ENCODE data around the gene HDGFL1.
A peak's percentile ranks its signal among the peaks of the same experiment; 100 is the strongest.

The HDGFL1 gene

GRCh38 chr6:22569281-22570184, at the start of gene HDGFL1:
Gene HDGFL1, plus strand, starts transcription at chr6:22569566. Its CDS starts 10 bp downstream, at chr6:22569576.
- no peak for DNase-seq (ENCODE audit: low read depth)

GRCh38 chr6:22521035-22521434, 48.3 kb upstream of the HDGFL1 start:
- no peak for DNase-seq (ENCODE audit: low read depth)

GRCh38 chr6:22526736-22527135, 42.6 kb upstream of the HDGFL1 start:
- DNase-seq (ENCODE audit: low read depth): no peak

- DNase-seq (ENCODE audit: low read depth): no peak
Observed at GRCh38 chr6:22529866-22530265, 39.5 kb upstream of the HDGFL1 start.

- DNase-seq (ENCODE audit: low read depth): no peak
Observed at GRCh38 chr6:22530506-22530905, 38.9 kb upstream of the HDGFL1 start.

- DNase-seq (ENCODE audit: low read depth): no peak
Observed at GRCh38 chr6:22536122-22536521, 33.2 kb upstream of the HDGFL1 start.

- DNase-seq (ENCODE audit: low read depth): no peak
Observed at GRCh38 chr6:22544476-22544875, 24.9 kb upstream of the HDGFL1 start.

- DNase-seq (ENCODE audit: low read depth): no peak
Observed at GRCh38 chr6:22545051-22545450, 24.3 kb upstream of the HDGFL1 start.

- DNase-seq (ENCODE audit: low read depth): no peak
Observed at GRCh38 chr6:22546236-22546635, 23.1 kb upstream of the HDGFL1 start.

- peak; percentile 28 for DNase-seq (ENCODE audit: low read depth)
Observed at GRCh38 chr6:22550971-22551670, 18.2 kb upstream of the HDGFL1 start.

GRCh38 chr6:22556266-22556665, 13.1 kb upstream of the HDGFL1 start:
- no peak for DNase-seq (ENCODE audit: low read depth)

GRCh38 chr6:22557007-22557406, 12.4 kb upstream of the HDGFL1 start:
- DNase-seq (ENCODE audit: low read depth): no peak

- DNase-seq (ENCODE audit: low read depth): no peak
Observed at GRCh38 chr6:22558288-22558882, 11.0 kb upstream of the HDGFL1 start.

- no peak for DNase-seq (ENCODE audit: low read depth)
Observed at GRCh38 chr6:22568854-22569253, 512 bp upstream of the HDGFL1 start.

GRCh38 chr6:22570185-22570551, 802 bp downstream of the HDGFL1 start:
- no peak for DNase-seq (ENCODE audit: low read depth)

GRCh38 chr6:22575190-22575589, 5.8 kb downstream of the HDGFL1 start:
- peak; percentile 36 for DNase-seq (ENCODE audit: low read depth)

GRCh38 chr6:22579439-22579838, 10.1 kb downstream of the HDGFL1 start:
- DNase-seq (ENCODE audit: low read depth): no peak

- DNase-seq (ENCODE audit: low read depth): no peak
Observed at GRCh38 chr6:22580337-22580736, 11.0 kb downstream of the HDGFL1 start.

GRCh38 chr6:22582417-22583205, 13.2 kb downstream of the HDGFL1 start:
- peak; percentile 50 for DNase-seq (ENCODE audit: low read depth)

GRCh38 chr6:22583230-22583629, 13.9 kb downstream of the HDGFL1 start:
- no peak for DNase-seq (ENCODE audit: low read depth)

GRCh38 chr6:22583927-22584326, 14.6 kb downstream of the HDGFL1 start:
- DNase-seq (ENCODE audit: low read depth): peak; percentile 25

- no peak for DNase-seq (ENCODE audit: low read depth)
Observed at GRCh38 chr6:22589118-22589517, 19.8 kb downstream of the HDGFL1 start.

Measured in fibroblast of gingiva (primary cell).